Stimulated activated CD4-positive, alpha-beta T cell treated with anti-CD3 and anti-CD28 coated beads, TNF-alpha, amount 100 ng/mL, for 24 hours (primary cell): ENCODE results near the gene SPOP.
"Not testable (repeated sequence)": the region's sequence is repeated elsewhere in the genome, so short reads cannot be mapped to it uniquely, and the experiment has no call there.

ENCODE experiments used
- DNase-seq, 3 experiments: peaks; one replicate each; pipeline ENCODE4 v3.0.0-alpha.2; 2020; ENCODE audit warnings: low read depth in 3 of 3

The SPOP gene

DNA sequence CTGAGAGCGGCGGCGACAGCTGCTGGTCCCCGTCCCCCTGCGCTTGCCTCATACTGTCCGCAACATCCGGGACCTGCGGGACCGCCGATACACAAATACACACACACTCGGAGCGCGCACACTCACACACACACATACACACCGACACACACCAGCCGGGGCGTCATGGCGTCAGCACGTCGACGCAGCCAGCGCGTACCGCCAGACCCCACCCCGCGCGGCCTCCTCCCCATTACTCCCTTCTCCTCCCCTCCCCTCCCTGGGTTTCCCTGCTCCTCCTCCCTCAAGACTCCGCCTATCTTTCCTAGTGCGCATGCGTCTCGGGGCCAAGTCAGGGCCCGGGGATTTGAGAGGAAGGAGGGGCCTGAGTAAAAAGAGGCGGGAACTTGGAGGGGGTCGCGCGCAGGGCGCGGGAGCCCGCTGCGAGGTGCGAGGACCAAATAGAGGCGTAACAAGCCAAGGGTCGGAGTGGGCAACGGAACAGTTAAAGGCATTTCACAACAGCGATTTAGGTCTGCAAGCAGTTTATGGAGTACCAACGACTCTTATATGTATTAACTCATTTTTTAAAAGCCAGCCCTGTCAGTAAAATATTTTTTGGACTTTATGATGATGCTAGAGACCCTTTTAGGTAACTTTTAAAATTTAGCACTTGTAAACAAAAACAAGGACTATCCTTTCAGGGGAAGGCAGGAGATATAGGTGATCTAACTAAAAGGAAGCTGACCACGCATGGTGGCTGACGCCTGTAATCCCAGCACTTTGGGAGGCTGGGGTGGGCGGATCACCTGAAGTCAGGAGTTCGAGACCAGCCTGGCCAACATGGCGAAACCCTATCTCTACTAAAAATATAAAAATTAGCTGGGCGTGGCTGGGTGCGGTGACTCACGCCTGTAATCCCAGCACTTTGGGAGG lies at the start of gene SPOP:
SPOP (minus strand) TSS at position 165 of the 915 bp plus-strand sequence. CDS start 55,287 bp downstream, outside the sequence.
- DNase-seq, result peak; percentile 98 to 99 (median 98)

DNA sequence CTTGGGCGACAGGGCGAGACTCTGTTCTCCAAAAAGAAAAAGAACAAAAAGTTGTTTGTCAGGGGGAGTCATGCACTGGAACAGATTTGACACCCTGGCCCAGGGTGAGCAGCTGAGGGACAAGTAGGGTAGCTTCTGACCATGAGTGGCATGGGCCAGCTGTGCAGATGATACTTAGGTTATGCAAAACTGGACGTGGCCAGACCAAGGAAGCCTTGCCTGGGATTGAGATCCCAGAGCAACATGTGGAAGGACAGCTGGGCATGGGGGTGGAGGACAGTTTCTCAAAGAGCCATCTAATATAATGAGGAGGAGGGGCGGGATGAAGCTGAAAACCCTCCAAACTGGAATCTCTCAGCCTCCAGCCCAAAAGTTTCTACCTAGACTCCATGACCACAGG lies 49.5 kb upstream of the SPOP start:
- DNase-seq, result no peak

GRCh38 chr17:49725452-49726130 lies 47.7 kb upstream of the SPOP start:
- DNase-seq, result no peak

- DNase-seq, result not testable (repeated sequence)
Measured at GRCh38 chr17:49724552-49724951, 46.7 kb upstream of the SPOP start.

- DNase-seq, result no peak
Measured at GRCh38 chr17:49723423-49723822, 45.5 kb upstream of the SPOP start.

GRCh38 chr17:49722066-49722465 lies 44.2 kb upstream of the SPOP start:
- DNase-seq, result no peak

DNA sequence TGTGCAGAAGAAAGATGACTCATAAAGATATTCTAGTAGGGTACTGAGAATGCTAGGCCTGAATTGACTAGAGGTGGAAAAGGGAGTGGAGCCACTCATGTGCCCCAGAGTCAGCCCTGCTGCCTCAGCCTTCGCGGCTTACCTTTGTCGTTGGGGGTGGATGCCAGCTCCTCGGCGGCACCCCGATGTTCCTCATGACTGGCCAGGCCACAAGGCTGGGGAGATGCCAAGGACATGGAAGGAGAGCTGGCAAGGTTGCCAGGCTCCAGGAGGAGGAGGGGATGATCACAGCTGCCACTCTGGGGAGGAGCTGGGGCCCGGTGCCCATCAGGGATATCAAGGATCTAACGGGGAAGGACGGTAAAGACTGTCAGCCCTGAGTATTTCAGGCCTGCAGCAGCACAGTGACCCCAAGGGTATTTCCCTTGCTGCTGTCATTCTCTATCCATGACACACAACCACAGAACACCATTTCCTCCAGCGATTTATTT lies 39.5 kb upstream of the SPOP start:
- no peak for DNase-seq

DNA sequence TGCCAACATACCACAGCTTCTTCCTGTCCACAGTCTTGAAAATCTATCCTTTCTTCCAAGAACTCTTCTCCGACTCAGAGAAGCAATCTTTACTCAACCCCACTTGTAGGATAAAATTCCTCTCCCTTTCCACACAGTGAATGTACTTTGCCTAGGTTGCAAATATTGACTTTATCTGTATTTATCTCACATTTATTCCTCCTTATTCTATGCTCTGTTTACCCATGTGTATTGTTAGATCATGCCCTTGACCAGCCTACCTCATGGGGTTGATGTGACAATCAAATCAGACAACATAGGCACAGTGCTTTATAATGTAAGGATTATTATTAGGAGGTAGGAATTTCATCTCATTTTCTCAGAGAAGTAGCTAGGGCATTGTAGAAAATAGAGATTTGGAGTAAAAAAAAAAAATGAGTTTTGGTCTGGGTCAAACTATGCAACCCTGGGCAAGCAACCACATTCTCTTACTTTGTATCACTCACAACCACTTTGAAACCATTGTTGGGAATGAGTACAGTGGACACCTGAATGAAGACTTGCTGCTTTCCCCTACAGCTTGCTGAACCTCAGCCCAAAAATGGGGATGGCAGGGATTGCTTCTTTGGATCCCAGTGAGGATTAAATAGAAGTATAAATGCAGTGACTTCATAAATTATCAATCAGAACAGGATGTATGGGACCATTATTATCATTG lies 38.9 kb upstream of the SPOP start:
- DNase-seq, result no peak

DNA sequence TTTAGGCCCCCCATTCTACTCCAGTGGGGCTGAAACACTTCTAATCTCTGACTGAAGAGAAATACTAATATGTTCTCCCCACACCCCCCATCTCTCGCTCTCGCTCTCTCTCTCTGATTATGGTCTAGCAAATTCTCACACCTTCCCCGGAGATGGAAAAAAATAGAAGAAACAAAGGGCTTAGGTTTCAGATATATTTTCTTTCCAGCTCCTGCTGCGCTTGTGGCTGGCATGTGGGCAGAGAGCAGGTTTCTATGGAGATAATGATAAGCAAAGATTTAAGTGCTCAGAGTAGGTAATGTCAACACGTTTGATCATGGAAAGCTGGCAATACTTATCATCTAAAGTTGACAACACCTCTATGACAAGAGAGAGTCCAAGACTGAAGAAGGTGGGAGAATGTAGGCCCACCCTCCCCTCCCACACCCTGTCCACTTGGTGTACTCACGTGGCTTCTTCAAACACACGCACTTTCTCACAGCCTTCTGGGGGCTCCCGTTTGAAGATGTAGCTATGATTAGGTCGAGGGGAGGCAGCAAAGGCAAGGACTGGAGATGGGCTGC lies 37.9 kb upstream of the SPOP start:
- DNase-seq, result peak; percentile 13 to 49 (median 37)

DNA sequence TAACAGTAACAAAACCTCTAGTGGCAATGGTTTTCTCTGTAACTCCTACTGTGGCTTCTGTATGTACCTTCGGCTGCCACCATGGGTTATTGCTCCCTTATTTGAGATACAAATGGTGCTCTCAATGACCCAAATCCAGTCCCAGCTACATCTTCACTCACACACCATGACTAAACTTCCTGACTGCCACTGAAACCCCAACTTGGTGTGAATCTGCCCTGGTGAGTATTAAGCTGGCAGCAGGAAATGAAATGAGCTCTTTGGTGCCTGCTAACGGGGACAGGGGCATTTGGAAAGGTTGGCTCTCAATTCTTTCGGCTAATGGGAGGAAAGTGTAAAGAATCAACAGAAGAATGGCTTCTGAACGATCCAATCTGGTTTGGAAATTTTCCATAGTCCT lies 37.3 kb upstream of the SPOP start:
- DNase-seq, result peak in 1 of 3 experiments; percentile 17

GRCh38 chr17:49708515-49709183 lies 30.8 kb upstream of the SPOP start:
- no peak for DNase-seq

- peak; percentile 96 to 99 (median 97) for DNase-seq
Measured at GRCh38 chr17:49707608-49708514, 30.0 kb upstream of the SPOP start, which contains the start of gene SLC35B1. TSS of gene SLC35B1 (minus strand) at chr17:49707964. CDS start at chr17:49707833, 131 bp downstream.

GRCh38 chr17:49707246-49707607 lies 29.3 kb upstream of the SPOP start:
- no peak for DNase-seq

DNA sequence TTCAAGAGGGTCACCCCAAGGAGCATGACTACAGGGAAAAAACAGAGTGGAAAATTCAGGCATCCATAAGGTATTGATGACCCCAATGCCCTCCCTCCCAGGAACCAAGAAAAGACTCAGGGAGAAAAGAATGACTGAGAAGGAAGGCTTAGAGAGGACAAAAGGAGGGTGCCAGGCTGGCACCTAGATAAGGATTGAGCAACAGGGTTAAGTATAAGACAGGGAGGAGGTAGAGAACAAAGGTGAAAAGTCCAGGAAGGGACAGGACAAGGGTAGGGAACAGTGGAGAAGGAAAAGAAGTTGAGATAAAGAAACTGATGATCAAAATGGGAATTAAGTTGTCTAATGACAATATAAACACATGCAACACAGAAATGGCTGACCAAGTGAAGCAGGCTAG lies 27.4 kb upstream of the SPOP start:
- DNase-seq, result no peak

GRCh38 chr17:49703557-49704277 lies 25.8 kb upstream of the SPOP start:
- no peak for DNase-seq

DNA sequence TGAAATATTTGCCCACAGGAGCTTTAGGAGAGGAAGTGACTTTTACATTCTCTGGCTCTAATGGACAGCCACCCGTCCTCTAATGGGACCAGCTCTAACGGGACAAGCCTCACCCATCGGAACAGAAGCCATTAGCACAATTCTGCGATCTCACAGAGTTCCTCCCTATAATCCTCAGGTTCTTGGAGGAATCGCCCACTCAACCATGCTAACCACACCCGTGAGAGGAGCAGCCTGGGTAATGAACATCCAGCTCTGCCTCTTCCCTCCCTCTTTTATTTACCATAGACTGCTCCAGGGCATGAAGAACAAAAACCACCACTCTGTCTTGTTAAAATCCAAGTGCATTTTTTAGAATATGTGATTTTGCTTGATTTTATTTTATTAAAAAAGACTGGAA lies 23.1 kb upstream of the SPOP start:
- DNase-seq, result no peak

- DNase-seq, result no peak
Measured at GRCh38 chr17:49699966-49700575, 22.2 kb upstream of the SPOP start.

GRCh38 chr17:49698005-49698404 lies 20.1 kb upstream of the SPOP start:
- DNase-seq, result no peak

GRCh38 chr17:49696233-49696761 lies 18.4 kb upstream of the SPOP start:
- DNase-seq, result peak; percentile 39 to 71 (median 67)
